GM18505 (cell line): ENCODE data around the gene DNAJC3.

Source experiments
- ATAC-seq: cut with Tn5 transposase; IDR thresholded peaks from one replicate; pipeline ENCODE4 v1.9.1; 2021; ENCODE audit not compliant: unreplicated experiment
- POLR2A ChIP-seq: IDR thresholded peaks from 4 replicates; pipeline ENCODE4 v1.6.1; 2011; ENCODE audit warnings: borderline replicate concordance; ENCODE audit not compliant: insufficient read depth, insufficient read length; ENCODE audit errors: extremely low read depth

DNAJC3 gene

DNA sequence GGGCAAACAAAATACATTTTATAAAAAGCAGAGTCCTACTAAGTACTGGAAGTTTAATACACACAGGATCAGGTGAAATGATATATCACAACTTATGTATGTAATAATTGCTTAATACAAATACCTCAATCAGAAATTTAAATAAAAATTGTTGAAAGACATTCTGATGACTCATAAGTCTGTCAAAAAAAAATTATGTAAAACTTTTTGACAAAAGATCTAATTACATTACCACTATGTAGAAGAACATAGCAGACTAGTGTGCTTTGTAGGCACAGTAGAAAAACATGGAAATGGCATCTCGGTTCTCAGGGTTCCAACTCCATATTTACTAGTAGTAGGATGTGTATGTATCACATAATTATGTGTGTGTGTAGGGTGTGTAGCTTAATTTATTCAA is 156.2 kb downstream of the DNAJC3 start:
- ATAC-seq, result no peak
- no peak for TF ChIP-seq POLR2A

DNA sequence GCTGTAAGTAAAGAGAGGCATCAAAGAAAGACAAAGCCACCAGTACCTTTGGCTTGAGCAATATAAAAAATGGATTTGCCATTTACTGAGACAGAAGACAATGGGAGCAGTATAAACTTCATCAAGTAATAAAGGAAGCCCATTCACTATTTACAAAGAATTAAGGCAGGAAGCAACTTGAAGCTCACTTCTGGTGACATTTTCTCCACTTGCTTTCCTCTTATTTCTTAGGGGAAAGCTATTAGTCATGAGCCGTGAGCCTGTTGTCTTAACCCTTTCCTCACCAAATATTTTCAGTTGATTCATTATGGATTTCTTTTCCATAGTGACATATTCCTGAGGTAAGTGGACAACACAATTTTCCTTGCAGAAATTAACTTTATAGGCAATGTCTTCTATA is 156.8 kb downstream of the DNAJC3 start:
- no peak for ATAC-seq
- TF ChIP-seq POLR2A, result no peak

DNA sequence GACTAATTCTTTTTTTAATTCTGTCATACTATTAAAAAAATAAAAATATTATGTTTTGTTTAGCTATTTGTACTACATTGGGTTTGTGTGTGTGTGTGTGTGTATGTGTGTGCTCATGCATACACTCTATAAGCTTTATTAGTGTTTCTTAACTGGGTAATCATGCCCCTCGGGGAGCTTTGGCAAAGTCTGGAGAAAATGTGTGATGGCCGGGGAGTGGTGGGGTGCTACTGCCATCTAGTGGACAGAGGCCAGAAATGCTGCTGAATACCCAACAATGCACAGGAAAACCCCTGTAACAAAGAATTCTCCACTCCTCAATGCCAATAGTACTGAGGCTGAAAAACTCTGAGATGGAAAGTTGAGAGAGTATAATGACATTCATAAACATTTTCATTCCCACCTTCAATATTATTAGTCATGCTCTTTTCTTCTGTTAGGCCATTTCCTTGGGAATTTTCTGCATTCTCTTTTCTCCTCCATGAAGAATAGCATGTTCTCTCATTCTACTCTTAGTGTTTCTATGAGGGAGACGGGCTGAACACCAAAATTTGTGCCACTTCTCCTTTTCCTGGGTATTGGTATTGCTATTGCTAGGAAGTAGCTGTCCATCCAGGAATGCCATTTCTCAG is 157.3 kb downstream of the DNAJC3 start:
- TF ChIP-seq POLR2A, result no peak
- ATAC-seq, result peak; percentile 83

DNA sequence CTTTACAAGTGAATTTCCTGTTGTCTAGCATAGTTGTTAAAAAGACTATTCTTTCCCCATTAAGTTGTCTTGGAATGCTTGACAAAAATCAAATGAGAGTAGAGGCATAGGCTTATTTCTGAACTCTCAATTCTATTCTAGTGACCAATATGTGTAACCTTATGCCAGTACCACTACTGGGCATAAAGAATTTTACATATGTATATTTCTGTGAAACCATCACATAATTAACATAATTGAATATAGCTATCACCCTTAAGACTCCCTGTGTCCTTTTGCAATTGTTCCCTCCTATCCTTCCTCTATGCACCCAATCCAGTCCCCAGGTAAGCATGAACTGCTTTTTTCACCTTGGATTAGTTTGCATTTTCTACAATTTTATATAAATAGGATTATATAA is 165.0 kb downstream of the DNAJC3 start:
- no peak for ATAC-seq
- no peak for TF ChIP-seq POLR2A

DNA sequence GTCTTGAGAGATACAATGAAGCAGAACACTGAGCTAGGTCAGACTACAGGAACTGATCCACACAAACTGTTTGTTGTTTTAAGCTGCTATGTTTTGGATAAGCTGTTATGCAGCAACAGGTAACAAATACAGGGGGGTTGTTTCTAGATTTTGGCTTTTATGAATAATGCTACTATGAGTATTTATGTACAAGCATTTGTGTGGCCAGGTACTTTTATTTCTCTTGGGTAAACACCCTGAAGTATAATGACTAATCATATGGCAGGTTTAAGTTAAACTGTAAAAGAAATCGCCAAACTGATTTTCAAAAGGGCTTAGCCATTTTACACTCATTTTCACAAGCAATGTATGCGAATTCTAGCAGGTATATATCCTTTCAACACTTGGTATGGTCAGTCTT is 166.0 kb downstream of the DNAJC3 start:
- TF ChIP-seq POLR2A, result no peak

More for the DNA sequence above, 166.0 kb downstream of the DNAJC3 start:
- no peak for ATAC-seq
